H9 (cell line): Measurements from ENCODE around the gene ACVR1B. TPM values are rescaled to one million over a fixed set of nuclear protein-coding genes. Genes with fewer than 3 reads are reported as not detected.

Experiments used
- DNase-seq: peaks from one replicate; pipeline ENCODE4 v3.0.0-alpha.2; 2017
- H2AFZ ChIP-seq: one replicate; pipeline ENCODE4 v1.6.1; 2013; ENCODE audit warnings: mild to moderate bottlenecking, low read length, control low read depth, moderate library complexity
- H2AK5ac ChIP-seq: 2 replicates; pipeline ENCODE4 v1.6.1; 2013; ENCODE audit warnings: low read length, control low read depth, mixed read lengths; ENCODE audit not compliant: insufficient read length
- H2BK120ac ChIP-seq: one replicate; pipeline ENCODE4 v1.6.1; 2013; ENCODE audit warnings: low read depth, mild to moderate bottlenecking, low read length, control low read depth, inconsistent platforms; ENCODE audit not compliant: poor library complexity, severe bottlenecking
- H2BK12ac ChIP-seq: 2 replicates; pipeline ENCODE4 v1.6.1; 2013; ENCODE audit warnings: low read length, control low read depth, mixed read lengths, low read depth; ENCODE audit not compliant: insufficient read length
- H2BK15ac ChIP-seq: 2 replicates; pipeline ENCODE4 v1.6.1; 2013; ENCODE audit warnings: low read depth, low read length, control low read depth
- H2BK20ac ChIP-seq: one replicate; pipeline ENCODE4 v1.6.1; 2013; ENCODE audit warnings: low read depth, mild to moderate bottlenecking, low read length, control low read depth, inconsistent platforms; ENCODE audit not compliant: poor library complexity, severe bottlenecking
- H2BK5ac ChIP-seq: 2 replicates; pipeline ENCODE4 v1.6.1; 2013; ENCODE audit warnings: low read length, control low read depth, mixed read lengths; ENCODE audit not compliant: insufficient read length
- H3K14ac ChIP-seq: 2 replicates; pipeline ENCODE4 v1.6.1; 2013; ENCODE audit warnings: low read length, control low read depth; ENCODE audit not compliant: insufficient read depth
- H3K18ac ChIP-seq: 2 replicates; pipeline ENCODE4 v1.6.1; 2013; ENCODE audit warnings: low read depth, mild to moderate bottlenecking, mixed read lengths, low read length, control low read depth; ENCODE audit not compliant: insufficient read length
- H3K23ac ChIP-seq: 2 replicates; pipeline ENCODE4 v1.6.1; 2013; ENCODE audit warnings: low read length, control low read depth, mixed read lengths, low read depth; ENCODE audit not compliant: insufficient read length
- H3K23me2 ChIP-seq: 2 replicates; pipeline ENCODE4 v1.6.1; 2013; ENCODE audit warnings: low read depth, mild to moderate bottlenecking, mixed read lengths, low read length, control low read depth; ENCODE audit not compliant: insufficient read length, poor library complexity, severe bottlenecking
- H3K27ac ChIP-seq: 2 replicates; pipeline ENCODE4 v1.5.1; 2013; ENCODE audit warnings: low read length, control low read depth, mixed read lengths, low read depth; ENCODE audit not compliant: insufficient read length
- H3K27me3 ChIP-seq: 2 replicates; pipeline ENCODE4 v1.6.1; 2013; ENCODE audit warnings: low read length, control low read depth, inconsistent platforms; ENCODE audit not compliant: insufficient read depth
- H3K4ac ChIP-seq: 2 replicates; pipeline ENCODE4 v1.6.1; 2013; ENCODE audit warnings: low read depth, mild to moderate bottlenecking, control low read depth, inconsistent platforms, low read length, moderate library complexity
- H3K4me1 ChIP-seq: 2 replicates; pipeline ENCODE4 v1.6.1; 2013; ENCODE audit warnings: low read length, control low read depth, inconsistent platforms; ENCODE audit not compliant: insufficient read depth
- H3K4me2 ChIP-seq: 2 replicates; pipeline ENCODE4 v1.6.1; 2013; ENCODE audit warnings: low read length, control low read depth, mixed read lengths; ENCODE audit not compliant: insufficient read length, insufficient read depth
- H3K56ac ChIP-seq: 2 replicates; pipeline ENCODE4 v1.6.1; 2013; ENCODE audit warnings: low read depth, mild to moderate bottlenecking, mixed read lengths, low read length, control low read depth; ENCODE audit not compliant: insufficient read length
- H3K79me1 ChIP-seq: 2 replicates; pipeline ENCODE4 v1.6.1; 2013; ENCODE audit warnings: low read depth, mild to moderate bottlenecking, moderate library complexity, low read length, control low read depth, inconsistent platforms; ENCODE audit not compliant: insufficient read depth, poor library complexity, severe bottlenecking
- H3K79me2 ChIP-seq: 2 replicates; pipeline ENCODE4 v1.6.1; 2013; ENCODE audit warnings: low read length, control low read depth, inconsistent platforms; ENCODE audit not compliant: insufficient read depth
- H3K9ac ChIP-seq: 2 replicates; pipeline ENCODE4 v1.6.1; 2013; ENCODE audit warnings: low read length, control low read depth, mixed read lengths; ENCODE audit not compliant: insufficient read length; ENCODE audit errors: extremely low read depth
- H3K9me3 ChIP-seq: one replicate; pipeline ENCODE4 v1.6.1; 2013; ENCODE audit warnings: low read depth, low read length, inconsistent platforms; ENCODE audit not compliant: control insufficient read depth
- H3T11ph ChIP-seq: one replicate; pipeline ENCODE4 v1.6.1; 2013; ENCODE audit warnings: mild to moderate bottlenecking, low read length, control low read depth, inconsistent platforms
- H4K20me1 ChIP-seq: one replicate; pipeline ENCODE4 v1.6.1; 2013; ENCODE audit not compliant: control insufficient read depth, insufficient read length, insufficient read depth
- H4K5ac ChIP-seq: 2 replicates; pipeline ENCODE4 v1.6.1; 2013; ENCODE audit warnings: low read depth, mild to moderate bottlenecking, mixed read lengths, low read length, control low read depth; ENCODE audit not compliant: insufficient read length
- H4K8ac ChIP-seq: replicated peaks from 2 replicates; pipeline ENCODE4 v1.6.1; 2013; ENCODE audit warnings: low read length, control low read depth, mixed read lengths, low read depth; ENCODE audit not compliant: insufficient read length
- H4K91ac ChIP-seq: 2 replicates; pipeline ENCODE4 v1.6.1; 2013; ENCODE audit warnings: low read depth, mild to moderate bottlenecking, moderate library complexity, mixed read lengths, low read length, control low read depth; ENCODE audit not compliant: insufficient read length
- H3K27ac Mint-ChIP-seq, 3 experiments: 2 replicates in 2 of 3; 3 replicates in 1 of 3; pipeline ENCODE4 v1.8.0; 2020 to 2021; ENCODE audit warnings: mixed read lengths in 3 of 3, mild to moderate bottlenecking in 1 of 3, moderate library complexity in 1 of 3
- H3K27me3 Mint-ChIP-seq: 2 replicates; pipeline ENCODE4 v1.8.0; 2021; ENCODE audit warnings: low read depth, mild to moderate bottlenecking, moderate library complexity, mixed read lengths
- H3K36me3 Mint-ChIP-seq, 3 experiments: 2 replicates in 2 of 3; 3 replicates in 1 of 3; pipeline ENCODE4 v1.8.0; 2020 to 2021; ENCODE audit warnings: low read depth in 3 of 3, mixed read lengths in 3 of 3; ENCODE audit not compliant: insufficient read depth in 1 of 3
- H3K4me1 Mint-ChIP-seq, 2 experiments: 2 replicates each; pipeline ENCODE4 v1.8.0; 2020; ENCODE audit warnings: mixed read lengths in 2 of 2
- H3K4me3 Mint-ChIP-seq, 2 experiments: 2 replicates in 1 of 2; 3 replicates in 1 of 2; pipeline ENCODE4 v1.8.0; 2020 to 2021; ENCODE audit warnings: mild to moderate bottlenecking in 2 of 2, mixed read lengths in 2 of 2, moderate library complexity in 1 of 2
- H3K9me3 Mint-ChIP-seq, 2 experiments: 2 replicates in 1 of 2; 3 replicates in 1 of 2; pipeline ENCODE4 v1.8.0; 2020; ENCODE audit warnings: mild to moderate bottlenecking in 2 of 2, mixed read lengths in 2 of 2, moderate library complexity in 1 of 2
- WGBS: extraction: QIAGEN DNeasy Blood & Tissue Kit; methylation state at CpG from one replicate; pipeline ENCODE4 v1.1.7; 2013; ENCODE audit warnings: missing lambda C conversion rate, low lambda C conversion rate, mixed read lengths; ENCODE audit not compliant: insufficient read length; ENCODE audit errors: extremely low coverage; 5-methylcytosine and 5-hydroxymethylcytosine counted together
- total RNA-seq: library from RNA; stranded (reverse); gene quantifications from 2 replicates; pipeline ENCODE4 v1.2.1, GENCODE V29; 2021
- TF ChIP-seq, protein P1 (sequence below): fragments of 200-600 bp; sonication (generic); conservative IDR thresholded peaks from 3 replicates; pipeline ENCODE4 v1.8.0; 2021; ENCODE audit warnings: antibody characterized with exemption, mild to moderate bottlenecking

Gene ACVR1B
- total RNA-seq, 1 experiment from 2014 or later = 16.3 TPM

DNA sequence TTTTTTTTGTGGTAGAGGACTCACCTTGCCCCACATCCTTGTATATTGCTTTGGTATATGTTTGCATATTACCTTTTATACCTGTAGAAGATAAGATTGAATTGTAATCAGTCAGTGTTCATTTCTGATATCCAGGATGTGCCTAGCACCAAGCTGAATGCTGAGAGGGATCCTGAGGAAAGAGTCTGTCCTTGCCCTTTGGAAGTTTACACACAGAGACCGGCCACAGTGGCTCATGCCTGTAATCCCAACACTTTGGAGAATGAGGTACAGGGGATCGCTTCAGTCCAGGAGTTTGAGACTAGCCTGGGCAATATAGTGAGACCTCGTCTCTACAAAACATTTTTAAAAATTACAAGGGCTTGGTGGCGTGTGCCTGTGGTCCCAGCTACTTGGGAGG is 8.4 kb downstream of the ACVR1B start:
- Histone ChIP-seq H3K23ac (no peak overlapping the region), H3K4me2 (no peak overlapping the region), H2AFZ (no peak overlapping the region), H4K91ac (no peak overlapping the region), H3K9ac (no peak overlapping the region), H3K27me3 (no peaks in the 10 kb centered on the region), H3K27ac (no peak overlapping the region), H3K4ac (no peak overlapping the region), H3K79me2 (no peaks in the 10 kb centered on the region; the same call in 1 of the 2 replicates), H2BK120ac (no peak overlapping the region), H3K56ac (no peak overlapping the region), H3K9me3 (no peaks in the 10 kb centered on the region), H4K8ac (no peak overlapping the region), H2BK15ac (no peak overlapping the region), H3K18ac (no peak overlapping the region), H3K4me1 (no peaks in the 10 kb centered on the region), H2AK5ac (no peak overlapping the region), H2BK20ac (no peak overlapping the region), H2BK5ac (no peak overlapping the region), H3K23me2 (no peaks in the 10 kb centered on the region), H3K79me1 (no peaks in the 10 kb centered on the region), H3K14ac (no peak overlapping the region), H4K5ac (no peak overlapping the region), H3T11ph (no peak overlapping the region), H2BK12ac (no peak overlapping the region), H4K20me1 (no peaks in the 10 kb centered on the region)
- Mint-ChIP-seq H3K36me3 (peaks cover 2 to 38% (median 2%) of the 10 kb centered on the region in 3 experiments; a peak in 5 of 7 replicates), H3K9me3 (no peaks in the 10 kb centered on the region), H3K4me1 (no peaks in the 10 kb centered on the region), H3K4me3 (no peak overlapping the region), H3K27me3 (no peaks in the 10 kb centered on the region; the same call in 1 of the 2 replicates), H3K27ac (no peak overlapping the region)
- no peak for DNase-seq
- no CpG with 5 or more reads among the region's 4 CpGs for WGBS
- TF ChIP-seq, protein P1, sequence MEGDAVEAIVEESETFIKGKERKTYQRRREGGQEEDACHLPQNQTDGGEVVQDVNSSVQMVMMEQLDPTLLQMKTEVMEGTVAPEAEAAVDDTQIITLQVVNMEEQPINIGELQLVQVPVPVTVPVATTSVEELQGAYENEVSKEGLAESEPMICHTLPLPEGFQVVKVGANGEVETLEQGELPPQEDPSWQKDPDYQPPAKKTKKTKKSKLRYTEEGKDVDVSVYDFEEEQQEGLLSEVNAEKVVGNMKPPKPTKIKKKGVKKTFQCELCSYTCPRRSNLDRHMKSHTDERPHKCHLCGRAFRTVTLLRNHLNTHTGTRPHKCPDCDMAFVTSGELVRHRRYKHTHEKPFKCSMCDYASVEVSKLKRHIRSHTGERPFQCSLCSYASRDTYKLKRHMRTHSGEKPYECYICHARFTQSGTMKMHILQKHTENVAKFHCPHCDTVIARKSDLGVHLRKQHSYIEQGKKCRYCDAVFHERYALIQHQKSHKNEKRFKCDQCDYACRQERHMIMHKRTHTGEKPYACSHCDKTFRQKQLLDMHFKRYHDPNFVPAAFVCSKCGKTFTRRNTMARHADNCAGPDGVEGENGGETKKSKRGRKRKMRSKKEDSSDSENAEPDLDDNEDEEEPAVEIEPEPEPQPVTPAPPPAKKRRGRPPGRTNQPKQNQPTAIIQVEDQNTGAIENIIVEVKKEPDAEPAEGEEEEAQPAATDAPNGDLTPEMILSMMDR = no peak
